Ovary (tissue), 9 donors: ENCODE results near the gene LMO1. TPM values are rescaled to one million over a fixed set of nuclear protein-coding genes. Genes with fewer than 3 reads are reported as not detected.

Experiments
- DNase-seq, 5 donors: peaks; one replicate each; pipeline ENCODE4 v3.0.0-alpha.2; 2019 to 2020
- H3K27ac ChIP-seq, 2 donors: fragments of 200-600 bp; one replicate each; pipeline versions ENCODE4 v1.5.1 to v1.8.0; 2019 to 2022
- H3K27me3 ChIP-seq: fragments of 200-600 bp; one replicate; pipeline ENCODE4 v1.8.0; 2022
- H3K36me3 ChIP-seq: fragments of 200-600 bp; sonication (generic); one replicate; pipeline ENCODE4 v1.5.1; 2019
- H3K4me1 ChIP-seq: one replicate; pipeline ENCODE4 v1.8.1; 2013; ENCODE audit warnings: mild to moderate bottlenecking, moderate library complexity; ENCODE audit not compliant: insufficient read depth
- H3K4me3 ChIP-seq: fragments of 200-600 bp; sonication (generic); one replicate; pipeline ENCODE4 v1.5.1; 2017
- H3K9me3 ChIP-seq, 2 donors: fragments of 200-600 bp in 1 of 2; sonication (generic) in 1 of 2; one replicate each; pipeline versions ENCODE4 v1.5.1 to v1.8.1; 2013 to 2019; ENCODE audit warnings: mild to moderate bottlenecking in 1 of 2, moderate library complexity in 1 of 2
- CTCF ChIP-seq, 3 donors: fragments of 450-650 bp in 2 of 3; fragments of 200-600 bp in 1 of 3; IDR thresholded peaks; one replicate each; pipeline versions ENCODE4 v1.5.1 to v1.8.0; 2016 to 2022; ENCODE audit warnings: antibody characterized with exemption in 3 of 3, mild to moderate bottlenecking in 1 of 3
- EP300 ChIP-seq: sonication (generic); formaldehyde crosslinking; IDR thresholded peaks from one replicate; pipeline ENCODE4 v1.6.1; 2017; ENCODE audit warnings: antibody characterized with exemption
- POLR2A ChIP-seq: fragments of 450-650 bp; IDR thresholded peaks from one replicate; pipeline ENCODE4 v1.6.1; 2017; ENCODE audit warnings: antibody characterized with exemption, mild to moderate bottlenecking, moderate library complexity
- WGBS, 3 donors: extraction: QIAGEN DNeasy Blood & Tissue Kit in 1 of 3; methylation state at CpG; one replicate each; pipeline versions ENCODE4 v1.1.5 to v1.1.7; 2013 to 2017; 5-methylcytosine and 5-hydroxymethylcytosine counted together
- intact Hi-C, 4 donors: fragments of 100-400 bp; cut with DNase I; formaldehyde crosslinking; loops; one replicate each; pipeline versions ENCODE4 v1.11.0 to v1.15.1; 2022 to 2023
- polyA plus RNA-seq, 2 donors: library from polyadenylated mRNA; stranded (reverse); fragments of 200-250 nt in 1 of 2; fragments of 350-450 nt in 1 of 2; fragmentation: Illumina TruSeq in 1 of 2; extraction: RNeasy Lipid Tissue Mini Kit (QIAGEN cat#74804) in 1 of 2; gene quantifications; one replicate each; pipeline ENCODE4 v1.2.3, GENCODE V29; 2013 to 2014
- total RNA-seq, 7 donors: library from RNA; depleted of rRNA in 2 of 7; stranded (reverse); fragments of >200 nt in 2 of 7; fragmentation: NEBNext Ultra II Directional in 3 of 7; extraction: Animal tissue kit (Norgen Biotek cat#: 25700) in 3 of 7; gene quantifications; one replicate each; pipeline versions ENCODE4 v1.1.0 to v1.2.4, GENCODE V29; 2016 to 2023
- donor health status: DM: no; HTN: no; CAD: no; lungs with moderate emphysema.
- donor health status: DM: no; HTN: no; CAD: no.
- donor health status: Bipolar disorder and iron deficiency.
- donor health status: DM: yes; HTN: yes; CAD: no.
- donor health status: DM: no; HTN: no; CAD: no.
- donor health status: DM: yes; HTN: yes; CAD: no.

LMO1 gene
- total and polyA plus RNA-seq, 9 donors: 0.18 to 0.55 (median 0.32) TPM; not detected in 6

DNA sequence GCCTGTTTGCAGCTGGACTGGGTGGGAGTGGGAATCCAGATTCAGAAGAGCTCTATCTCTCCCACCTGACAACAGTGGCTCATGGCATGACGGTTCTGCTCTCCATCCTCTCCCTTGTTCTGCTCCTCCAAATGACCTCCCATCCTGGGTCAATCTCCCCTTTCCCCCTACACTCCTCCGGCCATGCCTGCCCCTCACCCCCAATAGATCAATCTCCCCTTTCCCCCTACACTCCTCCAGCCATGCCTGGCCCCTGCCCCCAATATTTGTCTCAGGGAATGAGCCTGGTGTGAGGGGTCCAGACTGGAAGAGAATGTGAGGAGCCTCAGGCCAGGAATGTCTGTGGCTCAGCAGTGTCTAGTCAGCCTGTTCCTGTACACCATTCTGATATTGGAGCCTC lies 64.0 kb downstream of the LMO1 start:
- Histone ChIP-seq H3K9me3 (no peaks in the 10 kb centered on the region), H3K4me1 (no peaks in the 10 kb centered on the region), H3K27me3 (no peaks in the 10 kb centered on the region), H3K36me3 (no peaks in the 10 kb centered on the region), H3K27ac (no peak overlapping the region), H3K4me3 (no peak overlapping the region)
- no peak for TF ChIP-seq CTCF (IDR thresholded peaks at IDR 0.05)
- TF ChIP-seq POLR2A: no peak
- no peak for TF ChIP-seq EP300
- intact Hi-C loops: no loop called here
- whole genome bisulfite sequencing, 3 donors: 46 to 56% (median 47%) methylated on average over 2 of the region's 2 CpGs
- DNase-seq: no peak

DNA sequence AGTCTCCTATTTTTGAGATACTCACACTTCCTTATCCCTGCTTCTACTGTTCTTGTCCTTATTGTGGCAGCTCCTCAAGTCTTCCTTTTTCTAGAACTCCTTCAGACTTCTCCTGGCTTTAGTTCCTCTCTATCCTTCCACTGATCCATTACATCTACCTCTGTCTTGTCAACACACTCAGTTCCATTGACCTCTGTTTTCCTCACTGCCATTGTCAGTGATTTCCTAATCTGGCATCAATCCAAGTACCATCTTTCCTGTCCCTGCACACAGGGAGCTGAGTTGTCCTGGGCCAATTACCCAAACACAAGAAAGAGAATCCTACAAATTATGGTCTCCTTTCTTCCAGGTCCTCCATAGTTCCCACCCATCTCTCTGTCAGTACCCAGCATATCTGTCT lies 66.9 kb downstream of the LMO1 start:
- TF ChIP-seq EP300 (no peak), POLR2A (no peak), CTCF (IDR thresholded peaks at IDR 0.05) (no peak)
- H3K27me3 ChIP-seq: no peaks in the 10 kb centered on the region
- H3K36me3 ChIP-seq: no peaks in the 10 kb centered on the region
- no peak overlapping the region for H3K27ac ChIP-seq
- DNase-seq: no peak
- intact Hi-C loops: no loop called here
- H3K4me1 ChIP-seq: no peaks in the 10 kb centered on the region
- no peak overlapping the region for H3K4me3 ChIP-seq
- no peaks in the 10 kb centered on the region for H3K9me3 ChIP-seq

- intact Hi-C loops: no loop called here
- Histone ChIP-seq H3K36me3 (no peaks in the 10 kb centered on the region), H3K4me3 (no peak overlapping the region), H3K27me3 (no peaks in the 10 kb centered on the region), H3K4me1 (no peaks in the 10 kb centered on the region), H3K9me3 (no peaks in the 10 kb centered on the region), H3K27ac (no peak overlapping the region)
- DNase-seq: no peak
- 69 to 77% (median 70%) methylated on average over 4 of the region's 4 CpGs for WGBS, 3 donors
- no peak for TF ChIP-seq EP300
- no peak for TF ChIP-seq POLR2A
- no peak for TF ChIP-seq CTCF (IDR thresholded peaks at IDR 0.05)
These were observed 68.7 kb downstream of the LMO1 start for GRCh38 chr11:8194956-8195355.

- peak in 1 of 3 donors; percentile 6 for TF ChIP-seq CTCF (IDR thresholded peaks at IDR 0.05)
- TF ChIP-seq POLR2A: no peak
- no peak for TF ChIP-seq EP300
- no peaks in the 10 kb centered on the region for H3K27me3 ChIP-seq
- no peak for DNase-seq
- no peak overlapping the region for H3K4me3 ChIP-seq
- no peaks in the 10 kb centered on the region for H3K36me3 ChIP-seq
- no peaks in the 10 kb centered on the region for H3K9me3 ChIP-seq
- intact Hi-C loops: no loop called here
- WGBS, 3 donors: 32 to 35% (median 33%) methylated on average over 4 to 5 of the region's 5 CpGs
- H3K27ac ChIP-seq: no peak overlapping the region
- no peaks in the 10 kb centered on the region for H3K4me1 ChIP-seq
These were observed 70.8 kb downstream of the LMO1 start for GRCh38 chr11:8192896-8193209.
